Activated CD8-positive, alpha-beta T cell treated with anti-CD3 and anti-CD28 coated beads for 36 hours (primary cell): ENCODE data around the gene C1QTNF8. TPM values are rescaled to one million over a fixed set of nuclear protein-coding genes. Genes with fewer than 3 reads are reported as not detected.

Source experiments
- ATAC-seq: fragments of 200-7000 bp; cut with Tn5 transposase; one replicate; pipeline ENCODE4 v1.10.0; 2021; ENCODE audit warnings: mild to moderate bottlenecking, moderate library complexity
- CTCF ChIA-PET: fragments of 350-600 bp; sonication (Branson Sonifier 250); formaldehyde crosslinking; loops from one replicate; lab custom pipeline; 2021; ENCODE audit warnings: antibody characterized with exemption; lab: Charles Lee
- POLR2A ChIA-PET: fragments of 350-600 bp; sonication (Branson Sonifier 250); formaldehyde crosslinking; loops from one replicate; lab custom pipeline; 2021; ENCODE audit warnings: antibody characterized with exemption; lab: Charles Lee
- DNase-seq: peaks from one replicate; pipeline ENCODE4 v3.0.0-alpha.2; 2020
- H3K27ac Mint-ChIP-seq: one replicate; pipeline ENCODE4 v1.8.0; 2021; ENCODE audit warnings: mild to moderate bottlenecking, mixed read lengths
- H3K27me3 Mint-ChIP-seq: one replicate; pipeline ENCODE4 v1.8.0; 2021; ENCODE audit warnings: mixed read lengths
- H3K36me3 Mint-ChIP-seq: one replicate; pipeline ENCODE4 v1.8.0; 2021; ENCODE audit warnings: low read depth, mixed read lengths
- H3K4me1 Mint-ChIP-seq: one replicate; pipeline ENCODE4 v1.8.0; 2021; ENCODE audit warnings: low read depth, mixed read lengths
- H3K4me3 Mint-ChIP-seq: one replicate; pipeline ENCODE4 v1.8.0; 2021; ENCODE audit warnings: mild to moderate bottlenecking, moderate library complexity, mixed read lengths
- H3K9me3 Mint-ChIP-seq: one replicate; pipeline ENCODE4 v1.8.0; 2021; ENCODE audit warnings: mixed read lengths
- CTCF ChIP-seq: fragments of 200-600 bp; IDR thresholded peaks from one replicate; pipeline ENCODE4 v1.8.0; 2022; ENCODE audit warnings: antibody characterized with exemption, mild to moderate bottlenecking
- intact Hi-C: fragments of 100-400 bp; cut with micrococcal nuclease; formaldehyde crosslinking; loops from one replicate; pipeline ENCODE4 v1.10.0; 2022
- total RNA-seq, 2 experiments: library from RNA; stranded (reverse); gene quantifications; one replicate each; pipeline ENCODE4 v1.2.3, GENCODE V29; 2021

C1QTNF8 gene
- total RNA-seq, 2 experiments from 2014 or later = not detected

GRCh38 chr16:1131378-1131994 lies 35.4 kb upstream of the C1QTNF8 start:
- H3K9me3 Mint-ChIP-seq = no peaks in the 10 kb centered on the region
- ATAC-seq = no peak
- no peaks in the 10 kb centered on the region for H3K36me3 Mint-ChIP-seq
- intact Hi-C loops = no loop called here
- H3K4me1 Mint-ChIP-seq = no peaks in the 10 kb centered on the region
- no peak overlapping the region for H3K4me3 Mint-ChIP-seq
- DNase-seq = no peak
- no peak overlapping the region for H3K27ac Mint-ChIP-seq
- ChIA-PET POLR2A (no interaction called here), CTCF (no interaction called here)
- no peaks in the 10 kb centered on the region for H3K27me3 Mint-ChIP-seq
- TF ChIP-seq CTCF = no peak

GRCh38 chr16:1130382-1130781 lies 34.3 kb upstream of the C1QTNF8 start:
- intact Hi-C loops = no loop called here

GRCh38 chr16:1129106-1129960 lies 33.3 kb upstream of the C1QTNF8 start:
- ATAC-seq (no peak), DNase-seq (no peak)
- POLR2A ChIA-PET = no interaction called here
- Mint-ChIP-seq H3K4me1 (no peaks in the 10 kb centered on the region), H3K27me3 (no peaks in the 10 kb centered on the region), H3K4me3 (no peak overlapping the region), H3K27ac (no peak overlapping the region), H3K36me3 (no peaks in the 10 kb centered on the region), H3K9me3 (no peaks in the 10 kb centered on the region)
- CTCF ChIA-PET = no interaction called here
- intact Hi-C loops = no loop called here
- no peak for TF ChIP-seq CTCF

More at GRCh38 chr16:1130382-1130781, 34.3 kb upstream of the C1QTNF8 start:
- no peaks in the 10 kb centered on the region for H3K36me3 Mint-ChIP-seq
- CTCF ChIA-PET = no interaction called here
- no peak overlapping the region for H3K27ac Mint-ChIP-seq
- no peak for DNase-seq
- no peaks in the 10 kb centered on the region for H3K9me3 Mint-ChIP-seq
- no peaks in the 10 kb centered on the region for H3K4me1 Mint-ChIP-seq
- no peak overlapping the region for H3K4me3 Mint-ChIP-seq
- TF ChIP-seq CTCF = no peak
- H3K27me3 Mint-ChIP-seq = no peaks in the 10 kb centered on the region
- ATAC-seq = no peak
- POLR2A ChIA-PET = no interaction called here

- no peak for ATAC-seq
- TF ChIP-seq CTCF = no peak
- no peaks in the 10 kb centered on the region for H3K27me3 Mint-ChIP-seq
- no peaks in the 10 kb centered on the region for H3K36me3 Mint-ChIP-seq
- intact Hi-C loops = no loop called here
- DNase-seq = no peak
- no peaks in the 10 kb centered on the region for H3K9me3 Mint-ChIP-seq
- ChIA-PET CTCF (no interaction called here), POLR2A (no interaction called here)
- H3K4me1 Mint-ChIP-seq = no peaks in the 10 kb centered on the region
- no peak overlapping the region for H3K4me3 Mint-ChIP-seq
- no peak overlapping the region for H3K27ac Mint-ChIP-seq
Observed at GRCh38 chr16:1127971-1128715, 32.1 kb upstream of the C1QTNF8 start.
